ENCODE results near the gene COL23A1. TPM values are rescaled to one million over a fixed set of nuclear protein-coding genes. Genes with fewer than 3 reads are reported as not detected.

COL23A1 gene
- total RNA-seq, 2 experiments from 2014 or later = 0.11 TPM; not detected in 1

DNA sequence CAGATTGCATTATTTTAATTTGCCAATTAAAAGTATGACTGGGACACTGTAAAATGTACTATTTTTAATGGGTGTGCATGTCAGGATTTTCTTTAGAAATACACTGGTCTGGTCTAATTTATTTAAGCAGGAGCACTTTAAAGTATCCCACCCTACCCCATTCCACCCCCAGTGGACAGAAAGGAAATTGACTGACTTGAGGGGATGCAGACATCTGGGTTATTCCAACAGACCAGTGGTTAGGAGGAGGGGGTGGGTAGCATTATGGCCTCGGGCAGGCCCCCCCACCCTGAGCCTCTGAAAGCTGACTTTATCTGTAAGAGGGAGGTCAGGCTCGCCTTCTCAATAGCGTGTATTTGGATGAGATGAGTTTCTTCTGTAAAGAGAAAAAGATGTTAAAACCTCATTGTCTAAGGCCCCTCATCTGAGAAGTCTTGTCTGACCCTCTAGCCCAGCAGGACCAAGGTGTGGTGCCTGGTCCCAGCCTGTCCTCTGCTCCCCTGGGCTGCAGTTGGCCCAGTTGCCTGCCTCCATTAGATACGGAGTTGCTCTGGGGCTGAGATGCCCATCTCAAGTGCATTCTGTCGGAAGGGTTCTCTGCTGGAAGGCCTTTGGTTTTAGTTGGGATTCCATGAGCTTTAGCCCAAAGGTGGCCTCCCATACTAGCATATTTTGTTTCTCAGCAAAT, 381.5 kb downstream of the COL23A1 start:
- ATAC-seq (no peak), DNase-seq (no peak)
- ChIA-PET POLR2A (interaction anchor here (1.3 to 16.9 kb wide), 3 partner anchors 7 to 25 kb away, joined by 4 to 431 read pairs (median 114); partner anchors contain the start of gene PHYKPL), CTCF (no interaction called here)
- TF ChIP-seq, protein P1, sequence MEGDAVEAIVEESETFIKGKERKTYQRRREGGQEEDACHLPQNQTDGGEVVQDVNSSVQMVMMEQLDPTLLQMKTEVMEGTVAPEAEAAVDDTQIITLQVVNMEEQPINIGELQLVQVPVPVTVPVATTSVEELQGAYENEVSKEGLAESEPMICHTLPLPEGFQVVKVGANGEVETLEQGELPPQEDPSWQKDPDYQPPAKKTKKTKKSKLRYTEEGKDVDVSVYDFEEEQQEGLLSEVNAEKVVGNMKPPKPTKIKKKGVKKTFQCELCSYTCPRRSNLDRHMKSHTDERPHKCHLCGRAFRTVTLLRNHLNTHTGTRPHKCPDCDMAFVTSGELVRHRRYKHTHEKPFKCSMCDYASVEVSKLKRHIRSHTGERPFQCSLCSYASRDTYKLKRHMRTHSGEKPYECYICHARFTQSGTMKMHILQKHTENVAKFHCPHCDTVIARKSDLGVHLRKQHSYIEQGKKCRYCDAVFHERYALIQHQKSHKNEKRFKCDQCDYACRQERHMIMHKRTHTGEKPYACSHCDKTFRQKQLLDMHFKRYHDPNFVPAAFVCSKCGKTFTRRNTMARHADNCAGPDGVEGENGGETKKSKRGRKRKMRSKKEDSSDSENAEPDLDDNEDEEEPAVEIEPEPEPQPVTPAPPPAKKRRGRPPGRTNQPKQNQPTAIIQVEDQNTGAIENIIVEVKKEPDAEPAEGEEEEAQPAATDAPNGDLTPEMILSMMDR (IDR thresholded peaks at IDR 0.05) = peak; percentile 33
- H3K4me1 Mint-ChIP-seq (ENCODE audit: low read depth) = peaks cover 35% of the 10 kb centered on the region
- intact Hi-C loops (cut with micrococcal nuclease) = no loop called here
- H3K27ac Mint-ChIP-seq = peak overlapping the region; percentile 68
- H3K36me3 Mint-ChIP-seq (ENCODE audit: low read depth) = peaks cover 74% of the 10 kb centered on the region
- peaks cover 2% of the 10 kb centered on the region for H3K27me3 Mint-ChIP-seq
- H3K9me3 Mint-ChIP-seq = no peaks in the 10 kb centered on the region
- H3K4me3 Mint-ChIP-seq = no peak overlapping the region

DNA sequence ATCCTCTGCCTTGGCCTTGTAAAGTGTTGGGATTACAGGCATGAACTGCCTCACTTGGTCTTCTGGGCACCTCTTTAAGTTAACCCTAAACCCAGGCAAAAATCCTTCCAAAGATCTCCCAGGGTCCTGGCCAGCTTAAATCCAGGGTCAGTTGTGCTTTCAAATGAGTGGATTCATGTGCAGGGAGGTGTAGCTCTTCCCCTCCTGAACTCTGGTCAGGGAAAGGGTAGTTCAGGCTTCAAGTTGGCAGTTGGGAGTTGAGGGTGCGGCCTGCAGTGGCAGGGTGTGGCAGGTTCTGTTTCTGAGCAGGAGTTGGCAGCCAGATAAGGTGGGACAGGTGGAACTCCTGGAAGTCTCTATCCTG, 382.3 kb downstream of the COL23A1 start:
- Mint-ChIP-seq H3K27ac (peak overlapping the region; percentile 86), H3K27me3 (peaks cover 2% of the 10 kb centered on the region), H3K4me1 (ENCODE audit: low read depth) (peaks cover 36% of the 10 kb centered on the region), H3K4me3 (peak overlapping the region; percentile 86), H3K36me3 (ENCODE audit: low read depth) (peaks cover 67% of the 10 kb centered on the region), H3K9me3 (no peaks in the 10 kb centered on the region)
- DNase-seq (no peak), ATAC-seq (no peak)
- ChIA-PET POLR2A (interaction anchor here (3.0 to 16.9 kb wide), 3 partner anchors 8 to 26 kb away, joined by 23 to 431 read pairs (median 114); partner anchors contain the start of gene PHYKPL), CTCF (no interaction called here)
- TF ChIP-seq, protein P1 (IDR thresholded peaks at IDR 0.05) = no peak
- intact Hi-C loops (cut with micrococcal nuclease) = no loop called here

DNA sequence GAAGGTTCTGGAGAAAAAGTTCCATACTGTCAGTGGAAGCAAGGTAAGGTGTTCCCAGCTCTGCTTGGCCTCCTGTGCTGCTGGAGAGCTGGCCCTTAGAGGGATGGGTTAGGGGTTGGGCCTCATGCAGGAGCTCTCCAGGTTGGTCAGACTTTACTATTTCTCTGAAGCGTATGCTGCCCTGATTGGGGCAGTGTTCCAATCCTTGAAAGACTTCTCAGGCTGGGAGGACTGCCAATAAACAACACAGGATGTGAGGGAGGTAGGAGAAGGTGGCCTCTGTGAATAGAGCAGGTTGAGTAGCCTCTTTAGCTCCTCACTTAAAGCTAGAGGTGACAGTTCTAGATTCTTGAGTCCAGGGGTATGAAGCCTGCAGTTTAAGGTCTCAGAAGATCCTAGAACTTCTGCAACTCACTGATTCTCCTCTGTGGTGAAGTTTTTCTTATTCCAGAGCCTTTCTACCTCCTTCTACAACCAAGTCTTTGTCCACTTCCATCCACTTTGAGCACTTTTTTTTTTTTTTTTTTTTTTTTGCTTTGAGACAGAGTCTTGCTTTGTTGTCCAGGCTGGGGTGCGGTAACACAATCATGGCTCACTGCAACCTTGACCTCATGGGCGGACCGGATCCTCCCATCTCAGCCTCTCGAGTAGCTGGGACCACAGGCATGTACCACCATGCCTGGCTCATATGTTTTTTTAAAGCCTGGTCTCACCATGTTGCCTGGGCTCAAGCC, 382.8 kb downstream of the COL23A1 start:
- CTCF ChIA-PET = no interaction called here
- POLR2A ChIA-PET = interaction anchor here (2.1 to 16.9 kb wide), 4 partner anchors 8 to 57 kb away, joined by 8 to 431 read pairs (median 68); partner anchors contain the start of gene PHYKPL
- Mint-ChIP-seq H3K36me3 (ENCODE audit: low read depth) (peaks cover 65% of the 10 kb centered on the region), H3K27me3 (peaks cover 2% of the 10 kb centered on the region), H3K9me3 (no peaks in the 10 kb centered on the region), H3K4me1 (ENCODE audit: low read depth) (peaks cover 38% of the 10 kb centered on the region), H3K4me3 (peak overlapping the region; percentile 86), H3K27ac (peak overlapping the region; percentile 86)
- intact Hi-C loops (cut with micrococcal nuclease) = no loop called here
- DNase-seq (no peak), ATAC-seq (no peak)
- TF ChIP-seq, protein P1 (IDR thresholded peaks at IDR 0.05) = no peak

DNA sequence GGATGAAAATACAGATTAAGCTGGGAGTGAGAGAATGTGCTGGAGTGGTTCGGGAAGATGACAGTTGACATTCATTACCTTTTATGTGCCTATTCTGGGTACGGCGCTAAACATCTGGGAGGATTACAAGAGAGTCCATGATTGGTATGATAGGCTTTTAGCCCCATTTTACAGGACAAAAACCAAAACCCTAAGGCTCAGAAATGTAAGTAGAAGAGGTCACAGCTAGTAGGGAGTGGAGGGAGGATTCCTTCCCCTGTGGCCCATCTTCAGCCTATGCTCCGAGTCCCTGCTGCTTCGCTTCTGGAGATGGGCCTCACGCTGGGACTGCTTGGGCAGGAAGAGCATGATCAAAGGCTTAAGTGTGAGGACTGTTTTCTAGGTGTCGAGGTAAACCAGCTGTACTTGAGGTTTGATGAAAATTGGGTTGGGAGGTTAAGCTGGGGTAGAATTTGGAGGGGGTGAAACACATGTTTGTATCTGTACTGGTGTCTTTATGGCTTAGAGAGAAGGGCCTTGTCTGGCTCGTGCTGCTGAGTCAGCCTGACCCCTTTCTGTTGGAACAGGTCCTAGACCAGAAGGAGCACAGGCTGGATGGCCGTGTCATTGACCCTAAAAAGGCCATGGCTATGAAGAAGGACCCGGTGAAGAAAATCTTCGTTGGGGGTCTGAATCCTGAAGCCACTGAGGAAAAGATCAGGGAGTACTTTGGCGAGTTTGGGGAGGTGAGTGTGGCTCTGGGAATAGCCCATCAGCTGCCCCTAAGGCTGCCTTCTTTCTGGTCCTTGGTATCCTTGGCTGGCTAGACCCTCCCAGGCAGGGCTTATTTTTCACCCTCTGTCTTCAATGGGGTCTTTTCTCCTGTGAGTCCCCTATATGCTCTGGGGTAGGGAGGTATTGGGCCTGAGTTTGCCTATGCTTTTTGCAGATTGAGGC, 383.8 kb downstream of the COL23A1 start:
- Mint-ChIP-seq H3K27me3 (peaks cover 2% of the 10 kb centered on the region), H3K4me1 (ENCODE audit: low read depth) (peaks cover 43% of the 10 kb centered on the region), H3K27ac (peak overlapping the region; percentile 86), H3K9me3 (no peaks in the 10 kb centered on the region), H3K4me3 (peak overlapping the region; percentile 86), H3K36me3 (ENCODE audit: low read depth) (peaks cover 60% of the 10 kb centered on the region)
- ATAC-seq = no peak
- DNase-seq = no peak
- intact Hi-C loops (cut with micrococcal nuclease) = no loop called here
- ChIA-PET CTCF (interaction anchor here (0.9 kb wide), 1 partner anchor 131 kb away, joined by 6 read pairs; no protein-coding TSS in a partner anchor), POLR2A (interaction anchor here (0.6 to 16.9 kb wide), 9 partner anchors 9 to 1426 kb away, joined by 3 to 431 read pairs (median 5); partner anchors contain the start of genes HNRNPH1 and PHYKPL)
- TF ChIP-seq, protein P1 (IDR thresholded peaks at IDR 0.05) = no peak
